ENCODE data around the gene INHBB.

INHBB gene

GRCh38 chr2:120344214-120344975 is 1.5 kb upstream of the INHBB start:
- TF ChIP-seq GABPA (IDR thresholded peaks at IDR 0.05; ENCODE audit: low read depth) (no peak), REST (IDR thresholded peaks at IDR 0.05; ENCODE audit: insufficient replicate concordance, low read depth) (no peak), CTCF (IDR thresholded peaks at IDR 0.05; ENCODE audit: insufficient read depth, low read length) (no peak), SPI1 (IDR thresholded peaks at IDR 0.05; ENCODE audit: borderline replicate concordance, low read depth) (no peak), POLR2AphosphoS5 (IDR thresholded peaks at IDR 0.05; ENCODE audit: low read depth) (no peak)
- H3K27me3 ChIP-seq (ENCODE audit: insufficient read depth, poor library complexity, severe bottlenecking), result peaks cover 33% of the 10 kb centered on the region
- no peak overlapping the region for H3K27ac ChIP-seq (replicated peaks)
- peak in 1 of 2 experiments; percentile 21 for DNase-seq (ENCODE audit: low read depth in 1 of 2, low spot score in 1 of 2)
- H3K4me3 ChIP-seq (replicated peaks; ENCODE audit: insufficient read depth, low read length), result peak overlapping the region; percentile 27

- Histone ChIP-seq H3K27me3 (ENCODE audit: insufficient read depth, poor library complexity, severe bottlenecking) (peaks cover 33% of the 10 kb centered on the region), H3K27ac (replicated peaks) (no peak overlapping the region), H3K4me3 (replicated peaks; ENCODE audit: insufficient read depth, low read length) (peak overlapping the region; percentile 27)
- peak in 1 of 2 experiments; percentile 22 for DNase-seq (ENCODE audit: low read depth in 1 of 2, low spot score in 1 of 2)
- TF ChIP-seq REST (IDR thresholded peaks at IDR 0.05; ENCODE audit: insufficient replicate concordance, low read depth) (no peak), CTCF (IDR thresholded peaks at IDR 0.05; ENCODE audit: insufficient read depth, low read length) (no peak), GABPA (IDR thresholded peaks at IDR 0.05; ENCODE audit: low read depth) (no peak), SPI1 (IDR thresholded peaks at IDR 0.05; ENCODE audit: borderline replicate concordance, low read depth) (no peak), POLR2AphosphoS5 (IDR thresholded peaks at IDR 0.05; ENCODE audit: low read depth) (no peak)
Measured at GRCh38 chr2:120344976-120345581, 857 bp upstream of the INHBB start.

GRCh38 chr2:120345608-120346007 is 328 bp upstream of the INHBB start:
- TF ChIP-seq REST (IDR thresholded peaks at IDR 0.05; ENCODE audit: insufficient replicate concordance, low read depth) (no peak), GABPA (IDR thresholded peaks at IDR 0.05; ENCODE audit: low read depth) (no peak), POLR2AphosphoS5 (IDR thresholded peaks at IDR 0.05; ENCODE audit: low read depth) (no peak), SPI1 (IDR thresholded peaks at IDR 0.05; ENCODE audit: borderline replicate concordance, low read depth) (no peak), CTCF (IDR thresholded peaks at IDR 0.05; ENCODE audit: insufficient read depth, low read length) (no peak)
- Histone ChIP-seq H3K27ac (replicated peaks) (no peak overlapping the region), H3K27me3 (ENCODE audit: insufficient read depth, poor library complexity, severe bottlenecking) (peaks cover 33% of the 10 kb centered on the region), H3K4me3 (replicated peaks; ENCODE audit: insufficient read depth, low read length) (peak overlapping the region; percentile 48)
- DNase-seq (ENCODE audit: low read depth in 1 of 2, low spot score in 1 of 2), result no peak
